Mucosa of descending colon (tissue), 3 donors: ENCODE measurements around the gene MICALL2. TPM values are rescaled to one million over a fixed set of nuclear protein-coding genes. Genes with fewer than 3 reads are reported as not detected.

ENCODE experiments used
- ATAC-seq: fragments of 200-7000 bp; cut with Tn5 transposase; one replicate; pipeline ENCODE4 v1.9.1; 2020; ENCODE audit warnings: mild to moderate bottlenecking, moderate library complexity
- DNase-seq, 3 donors: peaks; one replicate each; pipeline ENCODE4 v3.0.0-alpha.2; 2020
- H3K36me3 ChIP-seq: fragments of 200-600 bp; one replicate; pipeline ENCODE4 v1.8.0; 2021; ENCODE audit warnings: low read depth, mild to moderate bottlenecking
- H3K4me1 ChIP-seq: fragments of 200-600 bp; one replicate; pipeline ENCODE4 v1.8.0; 2021; ENCODE audit warnings: low read depth, mild to moderate bottlenecking
- H3K4me3 ChIP-seq: fragments of 200-600 bp; one replicate; pipeline ENCODE4 v1.8.0; 2021; ENCODE audit warnings: mild to moderate bottlenecking
- H3K9me3 ChIP-seq: fragments of 200-600 bp; one replicate; pipeline ENCODE4 v1.8.0; 2021; ENCODE audit warnings: mild to moderate bottlenecking
- intact Hi-C, 2 donors: fragments of 100-400 bp; cut with DNase I in 1 of 2; cut with micrococcal nuclease in 1 of 2; formaldehyde crosslinking; loops; one replicate each; pipeline versions ENCODE4 v1.11.0 to v1.11.1; 2022; cut with DNase I, micrococcal nuclease
- total RNA-seq, 3 donors: library from RNA; stranded (reverse); fragmentation: NEBNext Ultra II Directional in 2 of 3; extraction: Animal tissue kit (Norgen Biotek cat#: 25700) in 2 of 3; gene quantifications; one replicate each; pipeline versions ENCODE4 v1.2.1 to v1.2.4, GENCODE V29; 2021 to 2023
- TF ChIP-seq, protein P1 (sequence below): fragments of 200-600 bp; IDR thresholded peaks from one replicate; pipeline ENCODE4 v1.8.0; 2022; ENCODE audit warnings: antibody characterized with exemption, mild to moderate bottlenecking
- donor health status: DM: no; HTN: no; CAD: no; lungs with moderate emphysema.
- donor health status: DM: no; HTN: no; CAD: no.
- donor health status: DM: no; HTN: yes; CAD: no.

Gene MICALL2
- total RNA-seq, 3 donors from 2014 or later, result 59.9 to 96.2 (median 94.5) TPM

DNA sequence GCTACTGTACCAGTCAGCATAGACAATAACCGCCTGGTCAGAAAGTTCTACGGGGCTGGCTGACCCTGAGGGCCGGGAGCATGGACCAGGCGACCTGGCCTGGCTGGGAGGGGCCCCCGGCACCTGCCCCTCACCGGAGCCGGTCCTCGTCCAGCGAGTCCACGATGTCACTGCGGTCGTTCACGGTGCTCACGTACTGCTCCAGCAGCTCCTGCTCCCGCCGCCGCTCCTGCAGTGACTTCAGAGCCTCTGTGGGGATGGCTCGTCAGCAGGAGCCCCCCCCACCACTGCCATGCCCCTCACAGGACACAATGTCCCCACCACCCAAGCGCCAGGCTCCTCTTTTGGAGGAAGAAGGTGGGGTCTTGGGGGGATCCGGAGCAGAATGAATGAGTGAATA lies 22.7 kb downstream of the MICALL2 start:
- Histone ChIP-seq H3K4me1 (peaks cover 3% of the 10 kb centered on the region), H3K9me3 (no peaks in the 10 kb centered on the region), H3K4me3 (no peak overlapping the region), H3K36me3 (no peaks in the 10 kb centered on the region)
- ATAC-seq (no peak), DNase-seq (no peak)
- TF ChIP-seq, protein P1, sequence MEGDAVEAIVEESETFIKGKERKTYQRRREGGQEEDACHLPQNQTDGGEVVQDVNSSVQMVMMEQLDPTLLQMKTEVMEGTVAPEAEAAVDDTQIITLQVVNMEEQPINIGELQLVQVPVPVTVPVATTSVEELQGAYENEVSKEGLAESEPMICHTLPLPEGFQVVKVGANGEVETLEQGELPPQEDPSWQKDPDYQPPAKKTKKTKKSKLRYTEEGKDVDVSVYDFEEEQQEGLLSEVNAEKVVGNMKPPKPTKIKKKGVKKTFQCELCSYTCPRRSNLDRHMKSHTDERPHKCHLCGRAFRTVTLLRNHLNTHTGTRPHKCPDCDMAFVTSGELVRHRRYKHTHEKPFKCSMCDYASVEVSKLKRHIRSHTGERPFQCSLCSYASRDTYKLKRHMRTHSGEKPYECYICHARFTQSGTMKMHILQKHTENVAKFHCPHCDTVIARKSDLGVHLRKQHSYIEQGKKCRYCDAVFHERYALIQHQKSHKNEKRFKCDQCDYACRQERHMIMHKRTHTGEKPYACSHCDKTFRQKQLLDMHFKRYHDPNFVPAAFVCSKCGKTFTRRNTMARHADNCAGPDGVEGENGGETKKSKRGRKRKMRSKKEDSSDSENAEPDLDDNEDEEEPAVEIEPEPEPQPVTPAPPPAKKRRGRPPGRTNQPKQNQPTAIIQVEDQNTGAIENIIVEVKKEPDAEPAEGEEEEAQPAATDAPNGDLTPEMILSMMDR, result no peak
- intact Hi-C loops, result no loop called here

DNA sequence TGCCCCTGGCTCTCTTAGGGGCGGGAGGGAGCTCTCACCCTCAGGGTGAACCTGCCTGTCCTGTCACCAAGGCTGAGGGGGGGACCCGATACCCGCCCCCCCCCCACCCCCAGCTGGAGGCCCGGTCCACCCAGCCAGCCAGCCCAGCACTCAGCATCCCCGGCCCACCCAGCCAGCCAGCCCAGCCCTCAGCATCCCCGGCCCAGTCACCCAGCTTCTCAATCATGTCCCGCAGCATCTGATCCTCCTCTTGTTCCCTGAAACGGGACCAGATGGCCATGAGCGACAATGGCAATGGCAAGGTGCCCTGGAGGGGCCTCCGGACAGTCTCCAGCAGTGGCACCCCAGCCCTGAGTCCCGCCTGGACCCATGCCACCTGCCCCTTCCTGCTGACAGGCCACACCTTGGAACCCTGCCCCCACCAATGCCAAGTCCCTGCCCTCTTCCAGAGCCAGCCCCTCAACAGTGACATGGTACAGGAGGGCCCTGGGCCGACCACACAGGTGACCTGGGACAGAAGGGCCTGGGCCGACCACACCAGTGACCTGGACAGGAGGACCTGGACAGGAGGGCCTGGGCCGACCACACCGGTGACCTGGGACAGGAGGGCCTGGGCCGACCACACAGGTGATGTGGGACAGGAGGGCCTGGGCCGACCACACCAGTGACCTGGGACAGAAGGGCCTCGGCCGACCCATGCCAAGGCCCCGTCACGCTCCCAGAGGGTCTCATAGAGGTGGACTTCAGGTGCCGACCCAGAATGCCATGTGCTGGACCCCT lies 24.2 kb downstream of the MICALL2 start:
- H3K4me3 ChIP-seq, result no peak overlapping the region
- peaks cover 3% of the 10 kb centered on the region for H3K4me1 ChIP-seq
- intact Hi-C loops, result no loop called here
- TF ChIP-seq, protein P1, result no peak
- no peaks in the 10 kb centered on the region for H3K9me3 ChIP-seq
- no peak for ATAC-seq
- DNase-seq, result no peak
- no peaks in the 10 kb centered on the region for H3K36me3 ChIP-seq

DNA sequence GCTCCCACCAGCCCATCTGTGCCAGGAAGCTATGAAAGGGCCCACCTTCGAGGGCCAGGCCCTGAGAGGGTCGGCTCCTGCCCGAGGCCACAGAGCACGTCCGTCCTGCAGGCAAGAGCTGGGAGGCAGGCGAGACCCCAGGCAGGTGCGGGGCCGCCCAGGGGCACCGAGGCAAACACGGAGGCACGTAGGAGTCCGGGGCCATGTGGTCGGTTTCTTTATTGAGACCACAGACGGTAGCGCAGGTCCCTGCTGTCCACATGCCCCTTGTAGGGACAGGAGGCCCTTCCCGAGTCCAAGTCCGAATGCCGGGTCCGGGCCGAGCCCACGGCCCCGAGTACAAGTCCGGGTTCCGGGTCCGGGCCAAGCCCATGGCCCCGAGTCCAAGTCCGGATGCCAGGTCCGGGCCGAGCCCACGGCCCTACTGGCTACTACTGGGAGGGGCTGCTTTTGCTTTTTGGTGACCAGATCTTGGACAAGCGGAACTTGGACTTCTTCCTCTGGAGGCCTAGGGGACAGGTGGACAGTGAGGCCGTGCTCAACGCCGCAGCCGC lies 25.0 kb downstream of the MICALL2 start:
- no peaks in the 10 kb centered on the region for H3K9me3 ChIP-seq
- TF ChIP-seq, protein P1, result no peak
- ATAC-seq (no peak), DNase-seq (no peak)
- peaks cover 3% of the 10 kb centered on the region for H3K4me1 ChIP-seq
- H3K36me3 ChIP-seq, result no peaks in the 10 kb centered on the region
- intact Hi-C loops, result no loop called here
- no peak overlapping the region for H3K4me3 ChIP-seq

DNA sequence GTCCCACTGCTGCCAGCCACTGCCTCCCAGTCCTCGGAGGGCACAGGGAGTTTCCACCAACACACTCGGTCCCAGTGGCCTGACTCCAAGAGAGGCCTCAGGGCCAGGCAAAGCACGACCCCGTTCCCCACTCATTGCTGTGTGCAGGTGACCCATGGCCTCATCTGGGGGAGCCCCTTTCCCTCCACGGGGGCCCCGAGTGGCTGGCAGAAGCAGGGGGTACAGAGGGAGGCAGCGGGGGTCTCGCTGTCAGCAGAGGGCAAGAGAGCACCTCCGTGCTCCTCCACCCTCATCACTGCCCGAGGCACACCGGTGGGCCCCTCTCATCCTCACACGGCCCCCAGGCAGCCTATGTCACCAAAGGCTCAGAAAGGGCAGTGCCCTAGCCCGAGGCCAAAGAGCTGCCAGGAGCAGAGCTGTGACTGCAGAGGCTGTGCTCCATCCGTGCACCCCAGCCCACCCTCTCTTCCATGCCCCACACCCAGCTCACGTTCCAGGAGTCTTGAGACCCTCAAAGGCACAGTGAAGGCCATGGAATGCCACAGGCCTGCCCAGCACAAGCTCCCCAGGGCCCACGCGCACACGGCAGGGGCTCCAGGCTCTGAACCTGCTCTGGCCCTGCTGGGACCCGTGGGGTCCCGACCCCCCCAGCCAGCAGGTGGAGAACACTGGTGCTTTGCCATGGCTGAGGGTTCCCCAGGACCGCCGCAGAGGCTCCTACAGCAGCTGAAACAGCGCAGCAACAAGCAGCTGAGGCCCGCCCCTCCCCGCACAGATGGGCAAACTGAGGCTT lies 25.9 kb downstream of the MICALL2 start:
- DNase-seq (no peak), ATAC-seq (peak; percentile 2)
- Histone ChIP-seq H3K4me3 (no peak overlapping the region), H3K4me1 (peaks cover 3% of the 10 kb centered on the region), H3K9me3 (no peaks in the 10 kb centered on the region), H3K36me3 (no peaks in the 10 kb centered on the region)
- TF ChIP-seq, protein P1, result no peak
- intact Hi-C loops, result no loop called here

DNA sequence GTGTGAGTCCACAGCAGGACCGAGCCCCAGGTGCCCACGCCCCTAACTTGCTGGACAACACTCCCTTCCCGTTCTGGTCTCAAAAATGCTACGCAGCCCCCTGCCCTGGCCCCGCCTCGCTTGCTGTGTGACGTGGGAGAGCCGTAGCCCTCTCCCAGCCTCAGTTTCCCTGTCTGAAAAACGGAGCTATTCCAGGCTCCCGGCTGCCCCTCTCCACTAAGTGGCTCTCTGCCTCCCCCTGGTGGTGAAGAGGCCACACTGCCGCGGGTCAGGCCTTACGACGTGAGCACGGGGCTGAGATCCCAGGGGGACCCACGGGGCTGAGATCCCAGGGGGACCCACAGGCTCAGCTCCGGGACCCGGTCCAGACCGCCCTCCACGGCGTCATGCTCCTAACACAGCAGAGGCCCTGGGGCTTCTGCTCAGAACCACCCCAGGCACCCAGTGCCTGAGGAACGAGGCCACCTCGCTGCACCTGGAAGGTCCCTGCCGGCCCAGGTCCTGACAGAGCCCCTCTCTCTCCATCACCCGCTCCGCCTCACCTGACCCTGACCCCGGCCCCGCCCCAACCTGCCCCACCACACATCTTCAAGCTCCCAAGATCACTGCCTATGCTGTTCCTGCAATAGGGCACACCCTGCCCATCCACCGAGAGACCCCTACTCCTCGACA lies 26.7 kb downstream of the MICALL2 start:
- ATAC-seq, result peak; percentile 84

More for the DNA sequence above, 26.7 kb downstream of the MICALL2 start:
- Histone ChIP-seq H3K36me3 (no peaks in the 10 kb centered on the region), H3K9me3 (no peaks in the 10 kb centered on the region), H3K4me3 (no peak overlapping the region), H3K4me1 (peaks cover 3% of the 10 kb centered on the region)
- peak in 2 of 3 donors; percentile 81 to 86 for DNase-seq
- TF ChIP-seq, protein P1, result peak; percentile 96
- intact Hi-C loops, result no loop called here
